Heart right ventricle (tissue), 16 donors: ENCODE results near the gene MPV17L. TPM values are rescaled to one million over a fixed set of nuclear protein-coding genes. Genes with fewer than 3 reads are reported as not detected.

ENCODE experiments used
- ATAC-seq, 8 donors: fragments of 200-7000 bp; cut with Tn5 transposase; one replicate each; pipeline ENCODE4 v1.9.1; 2020; ENCODE audit warnings: mild to moderate bottlenecking in 8 of 8, moderate library complexity in 8 of 8, moderate number of reproducible peaks in 1 of 8
- DNase-seq, 2 donors: peaks; one replicate each; pipeline ENCODE4 v3.0.0-alpha.2; 2020
- H3K27ac ChIP-seq, 10 donors: fragments of 200-600 bp; sonication (generic) in 2 of 10; one replicate each; pipeline versions ENCODE4 v1.5.0 to v1.8.0; 2020 to 2022; ENCODE audit warnings: mild to moderate bottlenecking in 3 of 10
- H3K27me3 ChIP-seq, 7 donors: fragments of 200-600 bp; one replicate each; pipeline ENCODE4 v1.8.0; 2021 to 2022; ENCODE audit warnings: mild to moderate bottlenecking in 2 of 7
- H3K36me3 ChIP-seq, 9 donors: fragments of 200-600 bp; sonication (generic) in 1 of 9; one replicate each; pipeline versions ENCODE4 v1.5.0 to v1.8.0; 2020 to 2022; ENCODE audit warnings: mild to moderate bottlenecking in 2 of 9
- H3K4me1 ChIP-seq, 9 donors: fragments of 200-600 bp; sonication (generic) in 1 of 9; one replicate each; pipeline versions ENCODE4 v1.5.0 to v1.8.0; 2020 to 2022; ENCODE audit warnings: mild to moderate bottlenecking in 4 of 9
- H3K4me3 ChIP-seq, 10 donors: fragments of 200-600 bp; sonication (generic) in 2 of 10; one replicate each; pipeline versions ENCODE4 v1.5.0 to v1.8.0; 2020 to 2022; ENCODE audit warnings: mild to moderate bottlenecking in 7 of 10, moderate library complexity in 2 of 10
- H3K9me3 ChIP-seq, 11 donors: fragments of 200-600 bp in 10 of 11; sonication (generic) in 2 of 11; one replicate each; pipeline versions ENCODE4 v1.5.0 to v1.8.0; 2013 to 2022; ENCODE audit warnings: mild to moderate bottlenecking in 2 of 11, control low read depth in 1 of 11, moderate library complexity in 1 of 11
- WGBS, 2 donors: extraction: QIAGEN DNeasy Blood & Tissue Kit; methylation state at CpG; one replicate each; pipeline ENCODE4 v1.1.7; 2013; ENCODE audit warnings: inconsistent platforms in 1 of 2; 5-methylcytosine and 5-hydroxymethylcytosine counted together
- intact Hi-C, 10 donors: fragments of 100-400 bp; cut with DNase I; formaldehyde crosslinking; loops; one replicate each; pipeline versions ENCODE4 v1.11.1 to v1.14.2; 2022
- polyA plus RNA-seq, 2 donors: library from polyadenylated mRNA; stranded (reverse); fragments of 200-250 nt; gene quantifications; one replicate each; pipeline ENCODE4 v1.2.3, GENCODE V29; 2013
- total RNA-seq, 10 donors: library from RNA; stranded (reverse); fragmentation: NEBNext Ultra II Directional in 3 of 10; extraction: Animal tissue kit (Norgen Biotek cat#: 25700) in 3 of 10; gene quantifications; one replicate each; pipeline versions ENCODE4 v1.2.1 to v1.2.4, GENCODE V29; 2021 to 2023
- TF ChIP-seq, protein P1 (sequence below), 9 donors: fragments of 200-600 bp; sonication (generic) in 2 of 9; IDR thresholded peaks; one replicate each; pipeline versions ENCODE4 v1.5.0 to v1.8.0; 2021 to 2022; ENCODE audit warnings: antibody characterized with exemption in 9 of 9, mild to moderate bottlenecking in 5 of 9, moderate library complexity in 1 of 9
- donor health status: Arrhythmogenic right ventricular cardiomyopathy.
- donor health status: ischemic (EF 13 %, LVEDD 7.1; RV severe dilation, severe dysfunction).
- donor health status: healthy with polysubstance abuse.
- donor health status: DM: no; HTN: yes; CAD: no.
- donor health status: DM: no; HTN: no; CAD: no.
- donor health status: ischemic (EF 25% LVEDD 6.9; RV normal size, moderate dysfunction).
- donor health status: ischemic (EF 25% LVEDD 5.7; RV mildly dilated, moderate dysfunction).
- donor health status: healthy.
- donor health status: DM: yes; HTN: yes; CAD: no.
- donor health status: Ischemic cardiomyopathy.
- donor health status: ischemic (EF 35%, LVEDD 5.7; RV mildly dilated, moderate dysfunction).
- donor health status: nonischemic (EF 11% LVEDD 7.7; RV severe dilation, severe dysfunction).
- donor health status: DM: yes; HTN: yes; CAD: no.
- donor health status: PGD.
- donor health status: ischemic (EF 29% LVEDD 5.4; RV normal size, mild dysfunction).
- donor health status: nonischemic (EF 23%, LVEDD 6.1; RV moderate dilation, normal function).

MPV17L gene
- total and polyA plus RNA-seq, 12 donors = 2.8 to 10.0 (median 8.2) TPM

DNA sequence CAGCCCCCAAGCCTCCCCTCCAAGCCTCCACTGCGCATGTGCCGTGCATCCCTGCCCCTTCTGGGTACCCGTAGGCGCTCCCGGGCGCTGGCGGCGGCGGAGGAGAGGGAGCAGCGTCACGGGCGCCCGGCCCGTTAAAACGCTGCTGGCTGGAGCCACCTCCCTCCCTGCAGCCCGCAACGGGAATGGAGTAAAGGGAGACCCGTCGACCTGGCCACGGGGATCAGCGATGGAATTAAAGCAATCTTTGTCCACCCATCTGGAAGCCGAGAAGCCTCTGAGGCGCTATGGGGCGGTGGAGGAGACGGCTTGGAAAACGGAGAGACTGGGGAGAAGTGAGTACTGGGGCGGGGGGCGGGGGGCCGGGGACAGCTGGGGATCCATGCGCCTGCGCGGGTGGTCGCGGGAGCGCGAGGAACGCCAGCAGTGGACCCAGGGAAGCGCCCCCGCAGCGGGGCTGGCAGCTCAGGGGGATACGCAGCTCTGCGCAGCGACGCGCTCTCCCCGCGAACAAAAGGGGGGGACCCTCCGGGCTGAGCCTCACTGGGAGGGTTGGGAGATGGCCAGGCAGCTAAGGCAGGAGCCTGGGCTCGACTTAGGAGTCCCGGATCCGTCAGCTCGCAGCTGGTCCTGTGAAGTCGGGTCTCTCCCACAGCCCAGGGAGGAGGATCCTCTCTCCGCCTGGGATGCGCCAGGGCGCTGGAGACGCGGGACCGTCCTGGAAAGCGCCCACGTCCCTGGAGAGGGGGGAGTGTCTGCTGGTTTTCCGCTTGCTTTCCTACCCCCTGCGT is 39.1 kb downstream of the MPV17L start, which contains the start of gene BMERB1:
TSS of gene BMERB1 (plus strand) at position 164 of the 791 bp plus-strand sequence. CDS start at position 230, 66 bp downstream.
- WGBS, 2 donors = 0% methylated on average over 52 to 63 of the region's 63 CpGs
- intact Hi-C loops = loop anchor here in 5 of 10 donors (1.0 to 10.0 kb wide), 6 partner anchors 25 to 180 kb away; no protein-coding TSS in a partner anchor
- H3K4me3 ChIP-seq = peak within 1 kb of the TSS; percentile 63 to 92 (median 82)
- H3K9me3 ChIP-seq = no peaks in the 10 kb centered on the region
- DNase-seq (peak; percentile 78 to 79), ATAC-seq (peak; percentile 93 to 97 (median 96))
- TF ChIP-seq, protein P1, sequence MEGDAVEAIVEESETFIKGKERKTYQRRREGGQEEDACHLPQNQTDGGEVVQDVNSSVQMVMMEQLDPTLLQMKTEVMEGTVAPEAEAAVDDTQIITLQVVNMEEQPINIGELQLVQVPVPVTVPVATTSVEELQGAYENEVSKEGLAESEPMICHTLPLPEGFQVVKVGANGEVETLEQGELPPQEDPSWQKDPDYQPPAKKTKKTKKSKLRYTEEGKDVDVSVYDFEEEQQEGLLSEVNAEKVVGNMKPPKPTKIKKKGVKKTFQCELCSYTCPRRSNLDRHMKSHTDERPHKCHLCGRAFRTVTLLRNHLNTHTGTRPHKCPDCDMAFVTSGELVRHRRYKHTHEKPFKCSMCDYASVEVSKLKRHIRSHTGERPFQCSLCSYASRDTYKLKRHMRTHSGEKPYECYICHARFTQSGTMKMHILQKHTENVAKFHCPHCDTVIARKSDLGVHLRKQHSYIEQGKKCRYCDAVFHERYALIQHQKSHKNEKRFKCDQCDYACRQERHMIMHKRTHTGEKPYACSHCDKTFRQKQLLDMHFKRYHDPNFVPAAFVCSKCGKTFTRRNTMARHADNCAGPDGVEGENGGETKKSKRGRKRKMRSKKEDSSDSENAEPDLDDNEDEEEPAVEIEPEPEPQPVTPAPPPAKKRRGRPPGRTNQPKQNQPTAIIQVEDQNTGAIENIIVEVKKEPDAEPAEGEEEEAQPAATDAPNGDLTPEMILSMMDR (IDR thresholded peaks at IDR 0.05) = no peak
- H3K27ac ChIP-seq = peak within 1 kb of the TSS; percentile 45 to 87 (median 76)
- no peaks in the 10 kb centered on the region for H3K36me3 ChIP-seq
- peaks cover 3 to 22% (median 9%) of the 10 kb centered on the region in 9 donors for H3K4me1 ChIP-seq
- H3K27me3 ChIP-seq = peaks cover 0 to 38% (median 0%) of the 10 kb centered on the region in 7 donors

DNA sequence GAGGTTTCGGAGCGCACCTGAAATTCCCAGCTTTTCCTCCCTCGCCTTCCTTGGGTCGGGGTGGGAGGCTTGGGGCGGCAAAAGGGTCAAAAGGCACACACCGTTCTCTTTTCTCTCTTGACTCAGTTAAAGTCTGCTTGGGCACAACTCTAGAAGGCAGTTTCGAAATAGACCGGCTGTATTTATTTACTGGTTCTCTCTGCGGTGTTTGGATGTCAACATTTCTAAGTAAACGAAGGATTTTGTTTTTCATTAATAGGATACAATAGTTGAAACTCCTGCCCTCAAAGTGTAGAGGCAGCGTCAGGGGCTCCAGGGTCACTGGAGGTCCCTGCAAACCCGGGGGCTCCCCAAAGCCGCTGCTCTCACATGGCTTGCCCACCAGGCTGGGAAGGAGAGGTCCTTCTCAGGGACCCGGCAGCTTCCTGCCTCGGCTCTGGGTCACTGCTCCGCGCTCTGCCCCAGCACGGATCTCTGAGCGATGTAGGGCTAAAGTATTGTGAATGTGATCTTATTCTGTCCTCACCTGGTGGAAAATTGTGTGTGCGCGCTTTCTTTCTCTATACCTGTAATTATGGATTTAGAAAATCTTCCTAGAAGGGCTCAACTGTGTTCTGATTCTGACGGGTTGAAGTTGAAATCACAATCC is 39.8 kb downstream of the MPV17L start:
- peak overlapping the region in 7 of 10 donors; percentile 72 to 87 (median 81) for H3K27ac ChIP-seq
- intact Hi-C loops = loop anchor here in 4 of 10 donors (10.0 kb wide), 4 partner anchors 49 to 179 kb away; no protein-coding TSS in a partner anchor
- 9 to 10% methylated on average over 22 of the region's 22 CpGs for WGBS, 2 donors
- H3K27me3 ChIP-seq = peaks cover 0 to 38% (median 0%) of the 10 kb centered on the region in 7 donors
- DNase-seq = no peak
- H3K9me3 ChIP-seq = no peaks in the 10 kb centered on the region
- H3K36me3 ChIP-seq = no peaks in the 10 kb centered on the region
- ATAC-seq = peak in 5 of 8 donors; percentile 6 to 30 (median 24)
- peak overlapping the region; percentile 63 to 92 (median 82) for H3K4me3 ChIP-seq
- peaks cover 3 to 29% (median 9%) of the 10 kb centered on the region in 9 donors for H3K4me1 ChIP-seq
- TF ChIP-seq, protein P1 (IDR thresholded peaks at IDR 0.05) = no peak

DNA sequence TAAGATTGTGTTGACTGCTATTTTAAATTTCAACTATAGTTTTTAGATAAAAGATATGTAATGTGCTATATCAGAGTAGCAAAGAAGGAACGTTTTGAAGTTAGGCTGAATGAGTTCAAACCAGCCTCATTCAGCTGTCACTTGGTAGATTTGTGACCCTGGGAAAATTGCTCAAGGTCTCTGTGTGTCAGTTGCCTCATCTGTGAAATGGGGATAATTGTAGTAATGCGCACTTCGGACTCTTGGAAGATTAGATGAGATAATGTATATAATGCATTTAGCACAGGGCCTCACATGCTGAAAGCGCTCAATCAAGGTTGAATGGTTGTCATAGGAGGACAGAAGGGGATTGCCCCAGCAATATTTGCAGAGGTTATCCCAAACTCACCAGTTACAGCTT is 43.5 kb downstream of the MPV17L start:
- Histone ChIP-seq H3K27me3 (peaks cover 0 to 26% (median 0%) of the 10 kb centered on the region in 7 donors), H3K9me3 (no peaks in the 10 kb centered on the region), H3K4me1 (peaks cover 3 to 29% (median 11%) of the 10 kb centered on the region in 9 donors), H3K4me3 (no peak overlapping the region), H3K36me3 (no peaks in the 10 kb centered on the region), H3K27ac (peak overlapping the region in 1 of 10 donors; percentile 55)
- ATAC-seq (no peak), DNase-seq (no peak)
- WGBS, 2 donors = 90 to 96% methylated on average over 4 of the region's 4 CpGs
- TF ChIP-seq, protein P1 (IDR thresholded peaks at IDR 0.05) = no peak
- intact Hi-C loops = loop anchor here in 4 of 10 donors (10.0 kb wide), 4 partner anchors 46 to 176 kb away; no protein-coding TSS in a partner anchor

DNA sequence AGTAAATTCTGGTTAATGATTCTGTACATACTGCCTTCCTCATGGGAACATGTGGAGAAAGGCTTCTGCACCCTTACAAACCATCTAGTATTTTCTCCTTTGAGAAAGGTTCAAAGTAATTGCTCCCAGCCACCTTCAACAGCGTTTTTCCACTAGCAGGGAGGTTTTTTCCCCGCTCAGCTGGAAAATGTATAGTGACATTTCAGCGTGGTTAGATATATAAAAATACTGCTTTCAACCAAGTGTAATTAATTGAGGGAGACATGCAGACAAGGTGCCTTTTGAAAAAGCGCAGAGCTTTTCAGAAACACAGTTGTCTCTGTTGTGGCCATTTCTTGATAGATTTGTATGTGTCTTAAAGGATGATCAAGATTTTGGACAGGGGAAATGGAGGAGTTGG is 44.0 kb downstream of the MPV17L start:
- DNase-seq = no peak
- H3K4me1 ChIP-seq = peaks cover 3 to 28% (median 11%) of the 10 kb centered on the region in 9 donors
- H3K9me3 ChIP-seq = no peaks in the 10 kb centered on the region
- no peak for ATAC-seq
- 86 to 89% methylated on average over 4 of the region's 4 CpGs for WGBS, 2 donors
- H3K27me3 ChIP-seq = peaks cover 0 to 22% (median 0%) of the 10 kb centered on the region in 7 donors
- intact Hi-C loops = loop anchor here in 4 of 10 donors (10.0 kb wide), 4 partner anchors 45 to 175 kb away; no protein-coding TSS in a partner anchor
- TF ChIP-seq, protein P1 (IDR thresholded peaks at IDR 0.05) = no peak
- peak overlapping the region in 5 of 10 donors; percentile 17 to 55 (median 46) for H3K27ac ChIP-seq
- H3K36me3 ChIP-seq = no peaks in the 10 kb centered on the region
- no peak overlapping the region for H3K4me3 ChIP-seq
